Muscle layer of duodenum (tissue), 2 donors: ENCODE data around the gene TTR.

Experiments
- H3K27ac ChIP-seq: one replicate; pipeline ENCODE4 v1.7.0; 2013; ENCODE audit warnings: mild to moderate bottlenecking, low read length
- H3K27me3 ChIP-seq: one replicate; pipeline ENCODE4 v1.7.0; 2013; ENCODE audit warnings: low read depth, mild to moderate bottlenecking, control low read depth, low read length
- H3K36me3 ChIP-seq, 2 donors: one replicate each; pipeline ENCODE4 v1.7.0; 2013; ENCODE audit warnings: low read length in 2 of 2, control low read depth in 1 of 2, mild to moderate bottlenecking in 1 of 2; ENCODE audit not compliant: insufficient read depth in 2 of 2, control insufficient read depth in 1 of 2
- H3K4me1 ChIP-seq, 2 donors: one replicate each; pipeline ENCODE4 v1.7.0; 2013; ENCODE audit warnings: low read length in 2 of 2, mild to moderate bottlenecking in 2 of 2, control low read depth in 1 of 2, moderate library complexity in 1 of 2; ENCODE audit not compliant: insufficient read depth in 2 of 2, control insufficient read depth in 1 of 2
- H3K4me3 ChIP-seq, 2 donors: one replicate each; pipeline ENCODE4 v1.7.0; 2013; ENCODE audit warnings: low read length in 2 of 2, low read depth in 1 of 2, mild to moderate bottlenecking in 1 of 2
- H3K9me3 ChIP-seq, 2 donors: one replicate each; pipeline ENCODE4 v1.7.0; 2013; ENCODE audit warnings: low read length in 2 of 2, control low read depth in 1 of 2, mild to moderate bottlenecking in 1 of 2; ENCODE audit not compliant: control insufficient read depth in 1 of 2
- donor health status: healthy.

The TTR gene

DNA sequence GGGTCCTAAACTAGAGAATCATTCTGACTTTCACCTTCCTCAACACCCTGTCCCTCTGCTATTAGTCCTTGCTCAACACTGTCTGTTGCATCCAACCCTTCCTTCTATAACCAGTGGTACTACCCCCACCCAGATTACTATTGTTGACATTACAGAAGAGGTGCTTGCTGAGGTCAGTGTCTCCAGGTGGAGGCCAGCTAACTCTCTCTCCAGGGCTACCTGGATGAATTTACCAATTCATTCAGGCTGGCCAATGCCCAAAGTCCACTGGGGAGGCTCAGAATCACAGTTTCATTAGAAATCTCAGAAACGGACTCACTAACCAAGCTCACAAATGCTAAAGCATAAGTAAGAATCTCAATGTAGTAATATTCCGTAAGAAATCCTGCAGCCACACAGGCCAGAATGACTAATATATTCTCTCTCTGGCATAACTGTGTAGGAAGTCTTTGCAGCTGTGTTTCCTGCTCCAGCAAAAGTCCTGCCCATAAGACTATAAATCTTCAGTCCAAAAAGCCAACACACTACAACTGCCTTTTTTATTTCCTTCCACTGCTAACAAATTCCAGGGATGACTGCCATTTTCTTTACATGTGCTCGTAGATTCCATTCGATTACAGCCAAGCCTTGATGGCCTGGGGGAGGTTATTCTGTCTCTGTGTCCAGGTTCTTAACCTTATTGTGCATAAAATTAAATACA, 10.0 kb upstream of the TTR start:
- no peaks in the 10 kb centered on the region for H3K9me3 ChIP-seq
- H3K27me3 ChIP-seq: no peaks in the 10 kb centered on the region
- H3K36me3 ChIP-seq: no peaks in the 10 kb centered on the region
- no peaks in the 10 kb centered on the region for H3K4me1 ChIP-seq
- no peak overlapping the region for H3K4me3 ChIP-seq
- H3K27ac ChIP-seq: no peak overlapping the region

DNA sequence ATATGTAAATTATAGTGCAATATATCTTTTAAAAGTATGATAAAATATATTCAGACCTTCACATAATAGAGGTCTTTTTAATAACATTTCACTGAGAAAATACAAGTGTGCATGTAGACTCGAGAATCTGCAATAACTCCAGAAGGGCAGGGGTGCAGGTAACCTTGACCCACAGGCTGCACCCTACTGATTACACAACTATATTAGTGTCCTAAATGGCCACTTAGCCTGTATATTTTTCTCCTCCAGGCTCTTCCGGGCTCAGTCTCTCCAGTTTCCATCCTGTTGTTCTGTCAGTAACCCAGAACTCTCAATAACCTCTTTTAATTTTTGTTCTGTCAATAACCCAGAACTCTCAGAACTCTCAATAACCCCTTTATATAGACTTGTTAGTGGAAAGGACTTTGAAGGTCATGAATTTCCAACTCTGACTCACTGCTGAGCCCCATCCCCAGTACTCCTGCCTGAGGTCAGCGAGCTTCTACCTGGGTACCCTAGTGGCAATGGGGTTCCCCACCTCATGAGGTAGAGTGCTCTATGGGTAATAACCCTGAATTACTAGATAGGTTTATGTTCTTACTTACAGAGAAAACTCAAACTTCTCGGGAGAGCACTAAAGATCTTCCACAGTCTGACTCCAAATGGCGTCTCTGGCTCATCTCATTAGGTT, 8.4 kb upstream of the TTR start:
- H3K4me1 ChIP-seq: no peaks in the 10 kb centered on the region
- no peak overlapping the region for H3K27ac ChIP-seq
- H3K9me3 ChIP-seq: no peaks in the 10 kb centered on the region
- H3K4me3 ChIP-seq: no peak overlapping the region
- H3K36me3 ChIP-seq: no peaks in the 10 kb centered on the region
- H3K27me3 ChIP-seq: no peaks in the 10 kb centered on the region

DNA sequence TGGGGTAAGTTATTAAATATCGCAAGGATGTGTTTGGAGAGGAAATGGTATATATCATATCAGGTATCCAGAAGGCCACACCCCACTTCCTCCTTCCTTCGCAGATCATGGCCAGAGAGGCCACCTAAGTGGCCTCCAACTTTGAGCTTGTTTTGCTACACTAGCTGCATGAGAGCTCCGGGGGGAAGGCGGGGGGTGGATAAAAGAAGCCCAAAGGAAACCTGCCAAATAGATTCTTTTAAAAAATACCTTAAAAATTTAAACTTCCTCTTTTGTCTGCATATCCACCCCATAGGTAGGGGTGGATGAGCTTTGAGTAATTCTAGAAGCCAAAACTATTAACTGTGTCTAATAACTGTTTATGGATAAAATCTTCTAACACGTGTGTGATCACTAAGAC, 5.7 kb upstream of the TTR start:
- Histone ChIP-seq H3K9me3 (no peaks in the 10 kb centered on the region), H3K36me3 (no peaks in the 10 kb centered on the region), H3K27ac (no peak overlapping the region), H3K27me3 (no peaks in the 10 kb centered on the region), H3K4me1 (no peaks in the 10 kb centered on the region), H3K4me3 (no peak overlapping the region)

DNA sequence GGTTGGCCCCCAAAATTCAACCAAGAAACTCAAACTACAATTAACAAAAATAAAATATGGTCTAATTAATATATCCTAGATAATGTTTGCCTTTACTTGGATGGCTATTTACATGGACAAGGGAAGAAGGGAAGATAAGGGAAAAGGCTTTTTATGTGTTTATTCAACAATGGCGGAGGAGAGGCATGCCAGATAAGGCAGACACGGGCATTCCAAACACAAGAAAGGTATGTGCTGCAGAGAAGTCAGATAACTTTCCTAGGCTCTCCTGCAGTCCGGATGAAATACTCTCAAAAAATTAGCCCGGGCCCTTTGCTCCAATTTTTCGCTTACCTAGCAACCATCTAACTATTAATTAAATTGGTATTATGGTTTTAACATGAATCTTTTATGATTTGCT, 5.1 kb upstream of the TTR start:
- Histone ChIP-seq H3K36me3 (no peaks in the 10 kb centered on the region), H3K27me3 (no peaks in the 10 kb centered on the region), H3K9me3 (no peaks in the 10 kb centered on the region), H3K4me3 (no peak overlapping the region), H3K4me1 (no peaks in the 10 kb centered on the region), H3K27ac (no peak overlapping the region)

DNA sequence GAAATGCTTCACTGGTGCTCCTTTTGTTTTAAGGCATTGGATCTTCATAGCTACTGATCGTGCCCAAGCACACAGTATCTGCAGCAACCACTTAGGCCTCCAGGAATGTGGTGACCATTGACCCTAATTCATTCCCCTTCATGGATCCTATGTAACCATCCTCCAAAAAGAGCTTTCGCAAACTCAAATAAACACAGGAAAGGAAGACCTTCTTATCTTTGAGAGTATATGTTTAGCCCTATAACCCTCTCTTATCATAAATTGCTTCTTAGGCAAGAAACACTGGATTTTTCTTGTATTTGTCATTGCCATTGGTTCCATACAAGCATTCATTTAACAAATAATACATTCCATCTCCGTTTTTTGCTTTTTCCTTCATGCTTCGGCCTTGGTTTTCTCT, 4.1 kb upstream of the TTR start:
- no peaks in the 10 kb centered on the region for H3K4me1 ChIP-seq
- H3K27ac ChIP-seq: no peak overlapping the region
- H3K9me3 ChIP-seq: no peaks in the 10 kb centered on the region
- H3K27me3 ChIP-seq: no peaks in the 10 kb centered on the region
- no peaks in the 10 kb centered on the region for H3K36me3 ChIP-seq
- H3K4me3 ChIP-seq: no peak overlapping the region

DNA sequence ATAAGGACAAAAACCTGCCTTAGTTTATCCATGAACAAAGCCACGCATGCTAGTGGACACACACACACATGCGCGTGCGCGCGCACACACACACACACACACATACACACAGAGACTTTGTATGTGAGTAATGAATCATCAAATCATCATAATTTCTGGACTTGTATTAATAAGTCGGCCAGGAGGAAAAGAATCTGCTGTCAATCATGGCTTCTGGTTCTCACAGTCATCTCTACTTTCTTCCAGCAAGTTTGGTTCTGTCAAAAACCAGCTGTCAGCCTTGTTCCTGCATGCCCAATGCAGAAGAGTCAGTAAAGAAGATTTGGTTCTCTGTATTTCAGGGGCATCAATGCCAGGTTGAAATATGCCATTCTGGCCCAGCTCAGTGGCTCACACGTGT, 1.1 kb upstream of the TTR start:
- H3K4me3 ChIP-seq: no peak overlapping the region
- no peaks in the 10 kb centered on the region for H3K27me3 ChIP-seq
- H3K4me1 ChIP-seq: no peaks in the 10 kb centered on the region
- no peaks in the 10 kb centered on the region for H3K36me3 ChIP-seq
- H3K27ac ChIP-seq: no peak overlapping the region
- H3K9me3 ChIP-seq: no peaks in the 10 kb centered on the region

DNA sequence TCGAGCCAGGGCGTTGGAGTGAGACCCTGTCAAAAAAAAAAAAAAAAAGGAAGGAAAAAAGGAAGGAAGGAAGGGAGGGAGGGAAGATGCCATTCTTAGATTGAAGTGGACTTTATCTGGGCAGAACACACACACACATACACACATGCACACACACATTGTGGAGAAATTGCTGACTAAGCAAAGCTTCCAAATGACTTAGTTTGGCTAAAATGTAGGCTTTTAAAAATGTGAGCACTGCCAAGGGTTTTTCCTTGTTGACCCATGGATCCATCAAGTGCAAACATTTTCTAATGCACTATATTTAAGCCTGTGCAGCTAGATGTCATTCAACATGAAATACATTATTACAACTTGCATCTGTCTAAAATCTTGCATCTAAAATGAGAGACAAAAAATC, 564 bp upstream of the TTR start:
- no peaks in the 10 kb centered on the region for H3K4me1 ChIP-seq
- H3K27ac ChIP-seq: no peak overlapping the region
- no peaks in the 10 kb centered on the region for H3K36me3 ChIP-seq
- no peaks in the 10 kb centered on the region for H3K9me3 ChIP-seq
- no peak overlapping the region for H3K4me3 ChIP-seq
- H3K27me3 ChIP-seq: no peaks in the 10 kb centered on the region

DNA sequence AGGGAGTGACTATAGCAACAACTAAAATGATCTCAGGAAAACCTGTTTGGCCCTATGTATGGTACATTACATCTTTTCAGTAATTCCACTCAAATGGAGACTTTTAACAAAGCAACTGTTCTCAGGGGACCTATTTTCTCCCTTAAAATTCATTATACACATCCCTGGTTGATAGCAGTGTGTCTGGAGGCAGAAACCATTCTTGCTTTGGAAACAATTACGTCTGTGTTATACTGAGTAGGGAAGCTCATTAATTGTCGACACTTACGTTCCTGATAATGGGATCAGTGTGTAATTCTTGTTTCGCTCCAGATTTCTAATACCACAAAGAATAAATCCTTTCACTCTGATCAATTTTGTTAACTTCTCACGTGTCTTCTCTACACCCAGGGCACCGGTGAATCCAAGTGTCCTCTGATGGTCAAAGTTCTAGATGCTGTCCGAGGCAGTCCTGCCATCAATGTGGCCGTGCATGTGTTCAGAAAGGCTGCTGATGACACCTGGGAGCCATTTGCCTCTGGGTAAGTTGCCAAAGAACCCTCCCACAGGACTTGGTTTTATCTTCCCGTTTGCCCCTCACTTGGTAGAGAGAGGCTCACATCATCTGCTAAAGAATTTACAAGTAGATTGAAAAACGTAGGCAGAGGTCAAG, 955 bp downstream of the TTR start:
- H3K36me3 ChIP-seq: no peaks in the 10 kb centered on the region

DNA sequence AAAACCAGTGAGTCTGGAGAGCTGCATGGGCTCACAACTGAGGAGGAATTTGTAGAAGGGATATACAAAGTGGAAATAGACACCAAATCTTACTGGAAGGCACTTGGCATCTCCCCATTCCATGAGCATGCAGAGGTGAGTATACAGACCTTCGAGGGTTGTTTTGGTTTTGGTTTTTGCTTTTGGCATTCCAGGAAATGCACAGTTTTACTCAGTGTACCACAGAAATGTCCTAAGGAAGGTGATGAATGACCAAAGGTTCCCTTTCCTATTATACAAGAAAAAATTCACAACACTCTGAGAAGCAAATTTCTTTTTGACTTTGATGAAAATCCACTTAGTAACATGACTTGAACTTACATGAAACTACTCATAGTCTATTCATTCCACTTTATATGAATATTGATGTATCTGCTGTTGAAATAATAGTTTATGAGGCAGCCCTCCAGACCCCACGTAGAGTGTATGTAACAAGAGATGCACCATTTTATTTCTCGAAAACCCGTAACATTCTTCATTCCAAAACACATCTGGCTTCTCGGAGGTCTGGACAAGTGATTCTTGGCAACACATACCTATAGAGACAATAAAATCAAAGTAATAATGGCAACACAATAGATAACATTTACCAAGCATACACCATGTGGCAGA, 3.6 kb downstream of the TTR start:
- H3K4me1 ChIP-seq: no peaks in the 10 kb centered on the region
- H3K9me3 ChIP-seq: no peaks in the 10 kb centered on the region
- no peak overlapping the region for H3K4me3 ChIP-seq
- H3K36me3 ChIP-seq: no peaks in the 10 kb centered on the region
- peak overlapping the region; percentile 25 for H3K27ac ChIP-seq
- H3K27me3 ChIP-seq: no peaks in the 10 kb centered on the region

More for the DNA sequence above, 955 bp downstream of the TTR start:
- no peaks in the 10 kb centered on the region for H3K9me3 ChIP-seq
- no peaks in the 10 kb centered on the region for H3K4me1 ChIP-seq
- no peaks in the 10 kb centered on the region for H3K27me3 ChIP-seq
- no peak overlapping the region for H3K27ac ChIP-seq
- no peak overlapping the region for H3K4me3 ChIP-seq

DNA sequence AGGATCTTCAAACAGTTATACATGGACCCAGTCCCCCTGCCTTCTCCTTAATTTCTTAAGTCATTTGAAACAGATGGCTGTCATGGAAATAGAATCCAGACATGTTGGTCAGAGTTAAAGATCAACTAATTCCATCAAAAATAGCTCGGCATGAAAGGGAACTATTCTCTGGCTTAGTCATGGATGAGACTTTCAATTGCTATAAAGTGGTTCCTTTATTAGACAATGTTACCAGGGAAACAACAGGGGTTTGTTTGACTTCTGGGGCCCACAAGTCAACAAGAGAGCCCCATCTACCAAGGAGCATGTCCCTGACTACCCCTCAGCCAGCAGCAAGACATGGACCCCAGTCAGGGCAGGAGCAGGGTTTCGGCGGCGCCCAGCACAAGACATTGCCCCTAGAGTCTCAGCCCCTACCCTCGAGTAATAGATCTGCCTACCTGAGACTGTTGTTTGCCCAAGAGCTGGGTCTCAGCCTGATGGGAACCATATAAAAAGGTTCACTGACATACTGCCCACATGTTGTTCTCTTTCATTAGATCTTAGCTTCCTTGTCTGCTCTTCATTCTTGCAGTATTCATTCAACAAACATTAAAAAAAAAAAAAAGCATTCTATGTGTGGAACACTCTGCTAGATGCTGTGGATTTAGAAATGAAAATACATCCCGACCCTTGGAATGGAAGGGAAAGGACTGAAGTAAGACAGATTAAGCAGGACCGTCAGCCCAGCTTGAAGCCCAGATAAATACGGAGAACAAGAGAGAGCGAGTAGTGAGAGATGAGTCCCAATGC, 4.6 kb downstream of the TTR start:
- Histone ChIP-seq H3K27ac (no peak overlapping the region), H3K9me3 (no peaks in the 10 kb centered on the region), H3K36me3 (no peaks in the 10 kb centered on the region), H3K27me3 (no peaks in the 10 kb centered on the region), H3K4me1 (no peaks in the 10 kb centered on the region), H3K4me3 (no peak overlapping the region)
